SK-N-SH (cell line): Measurements from ENCODE around the gene TBPL1. TPM values are rescaled to one million over a fixed set of nuclear protein-coding genes. Genes with fewer than 3 reads are reported as not detected.

Experiments used
- CTCF ChIA-PET: fragments of 300-600, 350-600 bp; formaldehyde crosslinking; extraction: SDS; loops from one replicate; lab custom pipeline; 2021; lab: Yijun Ruan, JAX
- POLR2A ChIA-PET: fragments of 350-600 bp; sonication (Branson Sonifier 250); formaldehyde crosslinking; extraction: SDS; loops from one replicate; lab custom pipeline; 2020; ENCODE audit warnings: antibody characterized with exemption, inconsistent platforms; lab: Yijun Ruan, JAX
- DNase-seq: peaks from one replicate; pipeline ENCODE4 v3.0.0; 2012
- H2AFZ ChIP-seq: fragments of 200-600 bp; sonication (generic); 2 replicates; pipeline ENCODE4 v1.8.1; 2016; ENCODE audit warnings: antibody characterized with exemption, mild to moderate bottlenecking, low read depth
- H3F3A ChIP-seq: fragments of 200-600 bp; sonication (generic); replicated peaks from 2 replicates; pipeline ENCODE3; 2016; ENCODE audit warnings: antibody characterized with exemption, mild to moderate bottlenecking; ENCODE audit not compliant: insufficient read depth
- H3K27ac ChIP-seq, 2 experiments: fragments of 200-500 bp in 1 of 2; fragments of 200-600 bp in 1 of 2; sonication (Bioruptor generic) in 1 of 2; sonication (generic), shearing (Covaris generic) in 1 of 2; 2 replicates each; pipeline versions ENCODE4 v1.5.1 to v1.6.1; 2014 to 2016; ENCODE audit warnings: low read depth in 2 of 2, inconsistent platforms in 1 of 2, low read length in 1 of 2, mild to moderate bottlenecking in 1 of 2, mixed read lengths in 1 of 2
- H3K27me3 ChIP-seq: fragments of 200-600 bp; sonication (generic), shearing (Covaris generic); 2 replicates; pipeline ENCODE4 v1.6.1; 2016; ENCODE audit warnings: mixed run types; ENCODE audit not compliant: insufficient read depth
- H3K36me3 ChIP-seq, 2 experiments: fragments of 200-500 bp in 1 of 2; fragments of 200-600 bp in 1 of 2; sonication (Bioruptor generic) in 1 of 2; sonication (generic) in 1 of 2; replicated peaks in 1 of 2; 2 replicates each; pipeline versions ENCODE3 to v1.5.1; 2014 to 2016; ENCODE audit warnings: low read length in 1 of 2, mild to moderate bottlenecking in 1 of 2; ENCODE audit not compliant: insufficient read depth in 2 of 2, control insufficient read depth in 1 of 2
- H3K4me1 ChIP-seq, 2 experiments: fragments of 200-500 bp in 1 of 2; fragments of 200-600 bp in 1 of 2; sonication (Bioruptor generic) in 1 of 2; sonication (generic), shearing (Covaris generic) in 1 of 2; 2 replicates each; pipeline versions ENCODE4 v1.5.1 to v1.6.1; 2014 to 2016; ENCODE audit warnings: low read depth in 1 of 2, low read length in 1 of 2, mixed run types in 1 of 2; ENCODE audit not compliant: insufficient read depth in 2 of 2, control insufficient read depth in 1 of 2
- H3K4me2 ChIP-seq: fragments of 200-600 bp; sonication (generic), shearing (Covaris generic); 2 replicates; pipeline ENCODE4 v1.6.1; 2017; ENCODE audit warnings: mixed run types
- H3K4me3 ChIP-seq, 2 experiments: fragments of 200-500 bp in 1 of 2; fragments of 200-600 bp in 1 of 2; sonication (Bioruptor generic) in 1 of 2; sonication (generic), shearing (Covaris generic) in 1 of 2; 2 replicates each; pipeline versions ENCODE4 v1.5.1 to v1.8.1; 2014 to 2016; ENCODE audit warnings: low read depth in 2 of 2, inconsistent platforms in 1 of 2, low read length in 1 of 2, mild to moderate bottlenecking in 1 of 2, mixed read lengths in 1 of 2, moderate library complexity in 1 of 2
- H3K79me2 ChIP-seq: fragments of 200-600 bp; sonication (generic); 2 replicates; pipeline ENCODE4 v1.8.1; 2017; ENCODE audit warnings: mild to moderate bottlenecking; ENCODE audit not compliant: insufficient read depth
- H3K9ac ChIP-seq: fragments of 200-600 bp; sonication (generic); 2 replicates; pipeline ENCODE4 v1.6.1; 2017; ENCODE audit warnings: mixed run types
- H3K9me2 ChIP-seq: fragments of 200-600 bp; sonication (generic); 2 replicates; pipeline ENCODE4 v1.6.1; 2017; ENCODE audit warnings: mixed run types
- H3K9me3 ChIP-seq: fragments of 200-600 bp; sonication (generic); 2 replicates; pipeline ENCODE4 v1.6.1; 2017; ENCODE audit warnings: mixed run types, mild to moderate bottlenecking, moderate library complexity
- H4K20me1 ChIP-seq: fragments of 200-600 bp; sonication (generic); 2 replicates; pipeline ENCODE4 v1.6.1; 2017; ENCODE audit warnings: mild to moderate bottlenecking, mixed run types; ENCODE audit not compliant: insufficient read depth
- CHD2 ChIP-seq: fragments of 150-350 bp; IDR thresholded peaks from 2 replicates; pipeline ENCODE4 v1.6.1; 2018; ENCODE audit warnings: low read length; ENCODE audit not compliant: partially characterized antibody
- EP300 ChIP-seq, 2 experiments: IDR thresholded peaks; 2 replicates each; pipeline versions ENCODE4 v1.4.0 to v1.6.1; 2012; ENCODE audit warnings: borderline replicate concordance in 1 of 2, low read depth in 1 of 2, low read length in 1 of 2
- EZH2phosphoT487 ChIP-seq: fragments of 200-600 bp; sonication (generic); IDR thresholded peaks from 2 replicates; pipeline ENCODE4 v1.6.1; 2017; ENCODE audit warnings: low read depth, mixed run types, mild to moderate bottlenecking, antibody characterized with exemption, moderate library complexity, borderline replicate concordance
- FOXM1 ChIP-seq: IDR thresholded peaks from 2 replicates; pipeline ENCODE4 v1.4.0; 2012; ENCODE audit warnings: low read depth, mild to moderate bottlenecking
- JUND ChIP-seq: IDR thresholded peaks from 2 replicates; pipeline ENCODE4 v1.4.0; 2012
- MAX ChIP-seq: IDR thresholded peaks from 2 replicates; pipeline ENCODE4 v1.4.0; 2012; ENCODE audit warnings: low read depth
- MEF2A ChIP-seq: IDR thresholded peaks from 2 replicates; pipeline ENCODE4 v1.4.0; 2012; ENCODE audit warnings: low read depth, borderline replicate concordance
- MXI1 ChIP-seq: IDR thresholded peaks from 2 replicates; pipeline ENCODE4 v1.6.1; 2012; ENCODE audit warnings: mild to moderate bottlenecking, low read depth, low read length, improper control_type of control experiment
- NRF1 ChIP-seq: IDR thresholded peaks from 2 replicates; pipeline ENCODE4 v1.6.1; 2012; ENCODE audit warnings: low read depth, mild to moderate bottlenecking, low read length
- PBX3 ChIP-seq: IDR thresholded peaks from 2 replicates; pipeline ENCODE4; 2012
- RAD21 ChIP-seq: IDR thresholded peaks from 2 replicates; pipeline ENCODE4 v1.6.1; 2012; ENCODE audit warnings: mild to moderate bottlenecking, low read length
- RCOR1 ChIP-seq: fragments of 150-350 bp; IDR thresholded peaks from 2 replicates; pipeline ENCODE4 v1.6.1; 2017; ENCODE audit warnings: antibody characterized with exemption, low read length
- RXRA ChIP-seq: IDR thresholded peaks from 2 replicates; pipeline ENCODE4 v1.4.0; 2012; ENCODE audit warnings: low read depth, mild to moderate bottlenecking, borderline replicate concordance
- SIN3A ChIP-seq: IDR thresholded peaks from 2 replicates; pipeline ENCODE4 v1.6.1; 2012; ENCODE audit warnings: low read depth, mild to moderate bottlenecking, low read length, moderate library complexity, borderline replicate concordance
- SMC3 ChIP-seq: IDR thresholded peaks from 2 replicates; pipeline ENCODE4 v1.6.1; 2012; ENCODE audit warnings: low read depth, low read length, improper control_type of control experiment
- TAF1 ChIP-seq: IDR thresholded peaks from 2 replicates; pipeline ENCODE4 v1.6.1; 2012; ENCODE audit warnings: low read depth, mild to moderate bottlenecking, low read length, moderate library complexity, borderline replicate concordance
- TCF12 ChIP-seq: IDR thresholded peaks from 2 replicates; pipeline ENCODE4 v1.4.0; 2012
- TEAD4 ChIP-seq: IDR thresholded peaks from 2 replicates; pipeline ENCODE4 v1.4.0; 2012; ENCODE audit warnings: mild to moderate bottlenecking, borderline replicate concordance; ENCODE audit not compliant: insufficient read depth
- WGBS: methylation state at CpG from one replicate; pipeline ENCODE4 v1.1.6; 2017; ENCODE audit warnings: low lambda C conversion rate; 5-methylcytosine and 5-hydroxymethylcytosine counted together
- polyA plus RNA-seq, 3 experiments: library from polyadenylated mRNA; depleted of rRNA; stranded (reverse); fragments of >200 nt; gene quantifications; 2 replicates each; pipeline ENCODE4 v1.2.3, GENCODE V29; 2012
- TF ChIP-seq, protein P1 (sequence below): fragments of 200-600 bp; sonication (generic); IDR thresholded peaks from 2 replicates; pipeline ENCODE4 v1.6.1; 2017; ENCODE audit warnings: antibody characterized with exemption, mild to moderate bottlenecking, moderate library complexity
- TF ChIP-seq, protein P2 (sequence below): fragments of 150-350 bp; IDR thresholded peaks from 2 replicates; pipeline ENCODE4 v1.6.1; 2017; ENCODE audit warnings: antibody characterized with exemption, low read length, low read depth, borderline replicate concordance
- TF ChIP-seq, protein P3 (sequence below): fragments of 150-350 bp; IDR thresholded peaks from 2 replicates; pipeline ENCODE4 v1.6.1; 2016; ENCODE audit warnings: mild to moderate bottlenecking, low read depth, low read length

Gene TBPL1
- polyA plus RNA-seq, 1 of the 3 experiments (the other 2 are of a cell fraction) = 16.3 TPM

DNA sequence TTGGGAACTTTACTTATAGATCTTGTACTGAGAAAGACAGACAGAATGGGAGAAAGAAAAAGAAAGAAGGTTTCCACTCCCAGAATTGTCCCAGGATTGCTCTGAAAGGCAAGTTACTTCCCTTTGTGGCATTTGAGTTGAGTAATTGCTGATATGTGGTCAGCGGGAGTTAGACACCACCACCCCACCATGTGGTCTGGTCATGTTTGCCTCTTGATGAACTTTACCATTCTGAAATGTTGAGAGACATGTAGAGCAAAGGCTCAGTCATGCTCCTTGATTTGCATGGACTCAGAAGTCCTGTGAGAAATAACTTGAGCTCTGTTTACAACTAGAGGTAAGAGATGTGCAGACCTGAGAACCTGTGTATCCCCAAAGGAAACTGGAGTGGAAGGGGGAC lies 47.0 kb upstream of the TBPL1 start:
- no peaks in the 10 kb centered on the region for H3K79me2 ChIP-seq
- TF ChIP-seq TEAD4 (no peak), FOXM1 (no peak), MEF2A (no peak), CHD2 (no peak), TAF1 (no peak), JUND (no peak), MXI1 (no peak), TCF12 (no peak), SIN3A (no peak), NRF1 (no peak), RXRA (no peak), MAX (no peak), EZH2phosphoT487 (no peak)
- TF ChIP-seq, protein P1, sequence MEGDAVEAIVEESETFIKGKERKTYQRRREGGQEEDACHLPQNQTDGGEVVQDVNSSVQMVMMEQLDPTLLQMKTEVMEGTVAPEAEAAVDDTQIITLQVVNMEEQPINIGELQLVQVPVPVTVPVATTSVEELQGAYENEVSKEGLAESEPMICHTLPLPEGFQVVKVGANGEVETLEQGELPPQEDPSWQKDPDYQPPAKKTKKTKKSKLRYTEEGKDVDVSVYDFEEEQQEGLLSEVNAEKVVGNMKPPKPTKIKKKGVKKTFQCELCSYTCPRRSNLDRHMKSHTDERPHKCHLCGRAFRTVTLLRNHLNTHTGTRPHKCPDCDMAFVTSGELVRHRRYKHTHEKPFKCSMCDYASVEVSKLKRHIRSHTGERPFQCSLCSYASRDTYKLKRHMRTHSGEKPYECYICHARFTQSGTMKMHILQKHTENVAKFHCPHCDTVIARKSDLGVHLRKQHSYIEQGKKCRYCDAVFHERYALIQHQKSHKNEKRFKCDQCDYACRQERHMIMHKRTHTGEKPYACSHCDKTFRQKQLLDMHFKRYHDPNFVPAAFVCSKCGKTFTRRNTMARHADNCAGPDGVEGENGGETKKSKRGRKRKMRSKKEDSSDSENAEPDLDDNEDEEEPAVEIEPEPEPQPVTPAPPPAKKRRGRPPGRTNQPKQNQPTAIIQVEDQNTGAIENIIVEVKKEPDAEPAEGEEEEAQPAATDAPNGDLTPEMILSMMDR = no peak
- TF ChIP-seq, all 33 proteins: peak for 0
- Histone ChIP-seq H3K4me2 (no peak overlapping the region), H3K27ac (no peak overlapping the region), H3K4me1 (no peaks in the 10 kb centered on the region), H3K9ac (no peak overlapping the region), H3F3A (no peaks in the 10 kb centered on the region), H3K9me3 (no peaks in the 10 kb centered on the region), H4K20me1 (no peaks in the 10 kb centered on the region), H3K4me3 (no peak overlapping the region), H3K27me3 (peaks cover 25% of the 10 kb centered on the region; the same call in 1 of the 2 replicates), H3K9me2 (no peaks in the 10 kb centered on the region), H3K36me3 (no peaks in the 10 kb centered on the region), H2AFZ (no peak overlapping the region)
- ChIA-PET POLR2A (no interaction called here), CTCF (interaction anchor here (1.0 to 3.5 kb wide), 4 partner anchors 10 to 337 kb away, joined by 3 to 24 read pairs (median 4); no protein-coding TSS in a partner anchor)
- no peak for DNase-seq
- WGBS = 0% methylated on average over 1 of the region's 1 CpG

GRCh38 chr6:133916650-133917151 lies 36.3 kb upstream of the TBPL1 start:
- no peaks in the 10 kb centered on the region for H3K9me3 ChIP-seq
- H3K27ac ChIP-seq = no peak overlapping the region
- ChIA-PET CTCF (interaction anchor here (0.6 to 19.3 kb wide), 53 partner anchors 9 to 1392 kb away, joined by 3 to 484 read pairs (median 5); no protein-coding TSS in a partner anchor), POLR2A (no interaction called here)
- H3K4me3 ChIP-seq = no peak overlapping the region; a peak in 1 of 4 replicates
- no peak for TF ChIP-seq RCOR1
- TF ChIP-seq PBX3 = no peak
- TF ChIP-seq SMC3 = peak; percentile 50
- peak; percentile 88 for TF ChIP-seq RAD21
- TF ChIP-seq TAF1 = no peak
- TF ChIP-seq, protein P2, sequence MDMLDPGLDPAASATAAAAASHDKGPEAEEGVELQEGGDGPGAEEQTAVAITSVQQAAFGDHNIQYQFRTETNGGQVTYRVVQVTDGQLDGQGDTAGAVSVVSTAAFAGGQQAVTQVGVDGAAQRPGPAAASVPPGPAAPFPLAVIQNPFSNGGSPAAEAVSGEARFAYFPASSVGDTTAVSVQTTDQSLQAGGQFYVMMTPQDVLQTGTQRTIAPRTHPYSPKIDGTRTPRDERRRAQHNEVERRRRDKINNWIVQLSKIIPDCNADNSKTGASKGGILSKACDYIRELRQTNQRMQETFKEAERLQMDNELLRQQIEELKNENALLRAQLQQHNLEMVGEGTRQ = no peak
- no peak for TF ChIP-seq EP300 (IDR thresholded peaks at IDR 0.05; ENCODE audit: borderline replicate concordance in 1 of 2, low read depth in 1 of 2, low read length in 1 of 2)
- TF ChIP-seq, protein P1 = peak; percentile 94
- TF ChIP-seq, protein P3, sequence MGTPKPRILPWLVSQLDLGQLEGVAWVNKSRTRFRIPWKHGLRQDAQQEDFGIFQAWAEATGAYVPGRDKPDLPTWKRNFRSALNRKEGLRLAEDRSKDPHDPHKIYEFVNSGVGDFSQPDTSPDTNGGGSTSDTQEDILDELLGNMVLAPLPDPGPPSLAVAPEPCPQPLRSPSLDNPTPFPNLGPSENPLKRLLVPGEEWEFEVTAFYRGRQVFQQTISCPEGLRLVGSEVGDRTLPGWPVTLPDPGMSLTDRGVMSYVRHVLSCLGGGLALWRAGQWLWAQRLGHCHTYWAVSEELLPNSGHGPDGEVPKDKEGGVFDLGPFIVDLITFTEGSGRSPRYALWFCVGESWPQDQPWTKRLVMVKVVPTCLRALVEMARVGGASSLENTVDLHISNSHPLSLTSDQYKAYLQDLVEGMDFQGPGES = no peak
- no peak overlapping the region for H2AFZ ChIP-seq
- peak; percentile 60 for DNase-seq
- no peaks in the 10 kb centered on the region for H4K20me1 ChIP-seq
- no peaks in the 10 kb centered on the region for H3F3A ChIP-seq
- H3K27me3 ChIP-seq = peaks cover 5% of the 10 kb centered on the region
- H3K4me2 ChIP-seq = no peak overlapping the region
- no peak overlapping the region for H3K9ac ChIP-seq
- H3K4me1 ChIP-seq = peaks cover 0 to 2% of the 10 kb centered on the region in 2 experiments; a peak in 1 of 4 replicates
- WGBS = 17% methylated on average over 8 of the region's 8 CpGs
- H3K9me2 ChIP-seq = no peaks in the 10 kb centered on the region
- H3K79me2 ChIP-seq = no peaks in the 10 kb centered on the region
- H3K36me3 ChIP-seq = no peaks in the 10 kb centered on the region
